Hematopoietic multipotent progenitor cell (in vitro differentiated cells): ENCODE results near the gene ATXN7L1. TPM values are rescaled to one million over a fixed set of nuclear protein-coding genes. Genes with fewer than 3 reads are reported as not detected.
"Not testable (repeated sequence)": the region's sequence is repeated elsewhere in the genome, so short reads cannot be mapped to it uniquely, and the experiment has no call there.

Experiments
- DNase-seq, 3 donors: peaks; one replicate each; pipeline ENCODE4 v3.0.0-alpha.2; 2011 to 2015; ENCODE audit warnings: low read depth in 2 of 3, low spot score in 2 of 3
- total RNA-seq: library from RNA; depleted of rRNA; stranded (reverse); fragments of >200 nt; gene quantifications from one replicate; pipeline ENCODE4 v1.2.3, GENCODE V29; 2012

ATXN7L1 gene
- total RNA-seq, 1 donor, result 7.8 TPM

GRCh38 chr7:105599080-105599479 lies 277.3 kb downstream of the ATXN7L1 start:
- DNase-seq, result not testable (repeated sequence)

- no peak for DNase-seq
Measured at GRCh38 chr7:105596866-105597265, 279.5 kb downstream of the ATXN7L1 start.

- DNase-seq, result no peak
Measured at GRCh38 chr7:105594034-105594433, 282.4 kb downstream of the ATXN7L1 start.

GRCh38 chr7:105591522-105591921 lies 284.9 kb downstream of the ATXN7L1 start:
- no peak for DNase-seq

- no peak for DNase-seq
Measured at GRCh38 chr7:105590793-105591192, 285.6 kb downstream of the ATXN7L1 start.

GRCh38 chr7:105589356-105590077 lies 286.9 kb downstream of the ATXN7L1 start:
- DNase-seq, result peak; percentile 9 to 83 (median 55)

- no peak for DNase-seq
Measured at GRCh38 chr7:105587909-105588635, 288.3 kb downstream of the ATXN7L1 start.

- DNase-seq, result no peak
Measured at GRCh38 chr7:105585850-105586500, 290.4 kb downstream of the ATXN7L1 start.

GRCh38 chr7:105584165-105584564 lies 292.2 kb downstream of the ATXN7L1 start:
- no peak for DNase-seq

GRCh38 chr7:105583061-105583460 lies 293.3 kb downstream of the ATXN7L1 start:
- DNase-seq, result no peak

- DNase-seq, result peak in 2 of 3 donors; percentile 58 to 67
Measured at GRCh38 chr7:105581066-105581811, 295.2 kb downstream of the ATXN7L1 start, which contains the start of gene EFCAB10. EFCAB10 (minus strand) TSS chr7:105581493; CDS start chr7:105581463, 30 bp downstream.

- DNase-seq, result no peak
Measured at GRCh38 chr7:105580022-105580740, 296.2 kb downstream of the ATXN7L1 start.

GRCh38 chr7:105578496-105578895 lies 297.9 kb downstream of the ATXN7L1 start:
- no peak for DNase-seq

- DNase-seq, result no peak
Measured at GRCh38 chr7:105577251-105577650, 299.1 kb downstream of the ATXN7L1 start.

GRCh38 chr7:105571891-105572290 lies 304.5 kb downstream of the ATXN7L1 start:
- DNase-seq, result no peak

GRCh38 chr7:105567821-105568220 lies 308.6 kb downstream of the ATXN7L1 start:
- no peak for DNase-seq

- DNase-seq, result no peak
Measured at GRCh38 chr7:105567024-105567423, 309.4 kb downstream of the ATXN7L1 start.

GRCh38 chr7:105565190-105565589 lies 311.2 kb downstream of the ATXN7L1 start:
- DNase-seq, result no peak

- no peak for DNase-seq
Measured at GRCh38 chr7:105559926-105560325, 316.5 kb downstream of the ATXN7L1 start.
